ENCODE measurements around the gene KREMEN2. TPM values are rescaled to one million over a fixed set of nuclear protein-coding genes. Genes with fewer than 3 reads are reported as not detected.

KREMEN2 gene
- total and polyA plus RNA-seq, 4 donors = not detected

GRCh38 chr16:2956579-2956956 lies 7.5 kb upstream of the KREMEN2 start:
- H3K9ac ChIP-seq (ENCODE audit: low read depth in 1 of 2, low read length in 2 of 2) = no peak overlapping the region
- H3K27me3 ChIP-seq (ENCODE audit: control insufficient read depth in 4 of 4, insufficient read depth in 4 of 4, low read length in 3 of 4) = peaks cover 0 to 2% (median 0%) of the 10 kb centered on the region in 4 donors
- TF ChIP-seq RAD21 (IDR thresholded peaks at IDR 0.05) (no peak), RXRA (IDR thresholded peaks at IDR 0.05) (no peak), REST (IDR thresholded peaks at IDR 0.05) (no peak), JUND (IDR thresholded peaks at IDR 0.05) (no peak), FOXA1 (IDR thresholded peaks at IDR 0.05) (no peak), ATF3 (IDR thresholded peaks at IDR 0.05) (no peak), NR2F2 (IDR thresholded peaks at IDR 0.05) (no peak), HNF4A (conservative IDR thresholded peaks at IDR 0.05) (no peak), TAF1 (conservative IDR thresholded peaks at IDR 0.05) (no peak), HNF4G (IDR thresholded peaks at IDR 0.05) (no peak), FOXA2 (IDR thresholded peaks at IDR 0.05) (no peak), SP1 (IDR thresholded peaks at IDR 0.05) (no peak)
- no peaks in the 10 kb centered on the region for H3K36me3 ChIP-seq (ENCODE audit: control insufficient read depth in 4 of 4, insufficient read depth in 3 of 4, low read depth in 1 of 4, low read length in 3 of 4)
- H3K4me1 ChIP-seq (ENCODE audit: control insufficient read depth in 4 of 4, insufficient read depth in 4 of 4, low read length in 3 of 4) = no peaks in the 10 kb centered on the region
- no peak overlapping the region for H3K27ac ChIP-seq (ENCODE audit: low read depth in 1 of 2, low read length in 2 of 2)
- no peaks in the 10 kb centered on the region for H3K9me3 ChIP-seq (ENCODE audit: control insufficient read depth in 4 of 4, low read length in 3 of 4)
- DNase-seq (ENCODE audit: low spot score) = no peak
- no peak overlapping the region for H3K4me3 ChIP-seq (ENCODE audit: low read depth in 1 of 3, low read length in 3 of 3)
- WGBS = 85% methylated on average over 11 of the region's 11 CpGs

GRCh38 chr16:2959206-2959605 lies 4.9 kb upstream of the KREMEN2 start:
- peaks cover 3 to 10% (median 6%) of the 10 kb centered on the region in 4 donors for H3K4me1 ChIP-seq (ENCODE audit: control insufficient read depth in 4 of 4, insufficient read depth in 4 of 4, low read length in 3 of 4)
- H3K9me3 ChIP-seq (ENCODE audit: control insufficient read depth in 4 of 4, low read length in 3 of 4) = no peaks in the 10 kb centered on the region
- H3K9ac ChIP-seq (ENCODE audit: low read depth in 1 of 2, low read length in 2 of 2) = no peak overlapping the region
- no peaks in the 10 kb centered on the region for H3K36me3 ChIP-seq (ENCODE audit: control insufficient read depth in 4 of 4, insufficient read depth in 3 of 4, low read depth in 1 of 4, low read length in 3 of 4)
- TF ChIP-seq, protein P1, sequence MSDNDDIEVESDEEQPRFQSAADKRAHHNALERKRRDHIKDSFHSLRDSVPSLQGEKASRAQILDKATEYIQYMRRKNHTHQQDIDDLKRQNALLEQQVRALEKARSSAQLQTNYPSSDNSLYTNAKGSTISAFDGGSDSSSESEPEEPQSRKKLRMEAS (IDR thresholded peaks at IDR 0.05) = no peak
- TF ChIP-seq YY1 (IDR thresholded peaks at IDR 0.05) = no peak
- TF ChIP-seq EGR1 (IDR thresholded peaks at IDR 0.05; ENCODE audit: low read depth in 2 of 2) = no peak
- TF ChIP-seq RXRA (IDR thresholded peaks at IDR 0.05) = no peak
- TF ChIP-seq FOXA1 (IDR thresholded peaks at IDR 0.05) = no peak
- peaks cover 0 to 7% (median 3%) of the 10 kb centered on the region in 4 donors for H3K27me3 ChIP-seq (ENCODE audit: control insufficient read depth in 4 of 4, insufficient read depth in 4 of 4, low read length in 3 of 4)
- no peak overlapping the region for H3K27ac ChIP-seq (ENCODE audit: low read depth in 1 of 2, low read length in 2 of 2)
- H3K4me3 ChIP-seq (ENCODE audit: low read depth in 1 of 3, low read length in 3 of 3) = no peak overlapping the region
- 55% methylated on average over 10 of the region's 10 CpGs for WGBS
- no peak for DNase-seq (ENCODE audit: low spot score)

DNA sequence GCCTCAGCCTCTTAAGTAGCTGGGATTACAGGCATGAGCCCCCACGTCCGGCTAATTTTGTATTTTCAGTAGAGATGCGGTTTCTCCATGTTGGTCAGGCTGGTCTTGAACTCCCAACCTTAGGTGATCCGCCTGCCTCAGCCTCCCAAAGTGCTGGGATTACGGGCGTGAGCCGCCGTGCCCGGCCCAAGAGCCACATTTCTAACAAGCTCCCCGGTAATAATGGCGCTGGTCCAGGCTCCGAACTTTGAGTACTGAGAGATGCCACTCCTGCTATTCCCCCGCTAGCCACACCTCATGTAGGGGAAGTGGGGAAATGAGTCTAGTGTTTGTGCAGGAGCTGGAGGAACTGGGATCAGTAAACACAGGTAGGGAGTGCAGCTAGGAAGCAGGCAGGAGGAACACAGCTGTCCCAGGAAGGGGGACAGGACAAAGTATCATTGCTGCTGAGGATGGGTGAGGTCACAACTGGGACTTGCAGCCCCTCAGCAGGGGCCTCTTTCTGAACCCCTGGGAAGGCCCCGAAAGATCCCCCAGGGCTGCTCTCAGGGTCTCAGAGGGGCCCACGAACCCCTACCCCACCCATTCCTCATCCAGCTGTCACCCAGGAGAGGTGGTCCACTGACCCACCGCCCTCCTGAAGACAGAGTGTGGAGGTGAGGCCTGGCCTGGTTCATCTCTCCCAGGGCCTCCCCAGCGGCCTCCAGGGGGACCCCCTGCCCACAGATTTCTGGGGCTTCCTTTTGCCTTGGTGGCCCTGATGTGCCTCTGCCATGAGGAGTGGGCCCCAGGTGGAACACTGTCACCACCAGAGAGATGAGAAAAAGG lies 3.7 kb upstream of the KREMEN2 start:
- Histone ChIP-seq H3K9ac (ENCODE audit: low read depth in 1 of 2, low read length in 2 of 2) (no peak overlapping the region), H3K27ac (ENCODE audit: low read depth in 1 of 2, low read length in 2 of 2) (no peak overlapping the region), H3K4me1 (ENCODE audit: control insufficient read depth in 4 of 4, insufficient read depth in 4 of 4, low read length in 3 of 4) (peaks cover 3 to 17% (median 13%) of the 10 kb centered on the region in 4 donors), H3K4me3 (ENCODE audit: low read depth in 1 of 3, low read length in 3 of 3) (no peak overlapping the region), H3K36me3 (ENCODE audit: control insufficient read depth in 4 of 4, insufficient read depth in 3 of 4, low read depth in 1 of 4, low read length in 3 of 4) (no peaks in the 10 kb centered on the region), H3K9me3 (ENCODE audit: control insufficient read depth in 4 of 4, low read length in 3 of 4) (no peaks in the 10 kb centered on the region), H3K27me3 (ENCODE audit: control insufficient read depth in 4 of 4, insufficient read depth in 4 of 4, low read length in 3 of 4) (peaks cover 0 to 7% (median 3%) of the 10 kb centered on the region in 4 donors)
- DNase-seq (ENCODE audit: low spot score) = no peak
- WGBS = 74% methylated on average over 17 of the region's 17 CpGs
- TF ChIP-seq CTCF (IDR thresholded peaks at IDR 0.05; ENCODE audit: low read depth, low read length, missing input control) (no peak), JUND (IDR thresholded peaks at IDR 0.05) (no peak), GABPA (IDR thresholded peaks at IDR 0.05 in 1 of 2, conservative IDR thresholded peaks at IDR 0.05 in 1 of 2) (no peak), YY1 (IDR thresholded peaks at IDR 0.05) (no peak), ZBTB33 (IDR thresholded peaks at IDR 0.05) (no peak), FOXA2 (IDR thresholded peaks at IDR 0.05) (no peak), ATF3 (IDR thresholded peaks at IDR 0.05) (no peak), EGR1 (IDR thresholded peaks at IDR 0.05; ENCODE audit: low read depth in 2 of 2) (no peak), RXRA (IDR thresholded peaks at IDR 0.05) (no peak), SP1 (IDR thresholded peaks at IDR 0.05) (no peak), FOXA1 (IDR thresholded peaks at IDR 0.05) (no peak)
